Natural killer cell (primary cell): ENCODE results near the gene DGLUCY. TPM values are rescaled to one million over a fixed set of nuclear protein-coding genes. Genes with fewer than 3 reads are reported as not detected.

ENCODE experiments used
- ATAC-seq, 3 donors: fragments of 150-1000 bp in 2 of 3; fragments of 200-7000 bp in 1 of 3; cut with Tn5 transposase; 1 replicate in 1 of 3; 2 replicates in 2 of 3; pipeline ENCODE4 v1.10.0; 2021; ENCODE audit warnings: mild to moderate bottlenecking in 2 of 3, moderate library complexity in 2 of 3
- DNase-seq, 2 donors: peaks; one replicate each; pipeline versions ENCODE4 v3.0.0 to v3.0.0-alpha.2; 2013 to 2021; ENCODE audit warnings: mixed read lengths in 1 of 2
- H3K27ac ChIP-seq: one replicate; pipeline ENCODE4 v1.5.1; 2013; ENCODE audit warnings: mild to moderate bottlenecking, low read length
- H3K27me3 ChIP-seq: one replicate; pipeline ENCODE4 v1.6.1; 2013; ENCODE audit warnings: low read length; ENCODE audit not compliant: control insufficient read depth, insufficient read depth
- H3K36me3 ChIP-seq: one replicate; pipeline ENCODE4 v1.6.1; 2013; ENCODE audit warnings: low read length; ENCODE audit not compliant: control insufficient read depth, insufficient read depth
- H3K4me1 ChIP-seq: one replicate; pipeline ENCODE4 v1.6.1; 2013; ENCODE audit warnings: low read length; ENCODE audit not compliant: control insufficient read depth, insufficient read depth
- H3K4me3 ChIP-seq: one replicate; pipeline ENCODE4 v1.5.1; 2013; ENCODE audit warnings: low read length
- H3K9me3 ChIP-seq: one replicate; pipeline ENCODE4 v1.6.1; 2013; ENCODE audit warnings: low read length; ENCODE audit not compliant: control insufficient read depth, insufficient read depth
- H3K27ac Mint-ChIP-seq, 2 donors: one replicate each; pipeline ENCODE4 v1.8.0; 2022; ENCODE audit warnings: mild to moderate bottlenecking in 2 of 2, mixed read lengths in 2 of 2, moderate library complexity in 1 of 2
- H3K27me3 Mint-ChIP-seq, 2 donors: one replicate each; pipeline ENCODE4 v1.8.0; 2022; ENCODE audit warnings: low read depth in 2 of 2, mixed read lengths in 2 of 2
- H3K36me3 Mint-ChIP-seq: one replicate; pipeline ENCODE4 v1.8.0; 2022; ENCODE audit warnings: mixed read lengths
- H3K4me1 Mint-ChIP-seq, 2 donors: one replicate each; pipeline ENCODE4 v1.8.0; 2022; ENCODE audit warnings: mixed read lengths in 2 of 2
- H3K4me3 Mint-ChIP-seq: one replicate; pipeline ENCODE4 v1.8.0; 2022; ENCODE audit warnings: mild to moderate bottlenecking, moderate library complexity, mixed read lengths
- H3K9me3 Mint-ChIP-seq, 2 donors: one replicate each; pipeline ENCODE4 v1.8.0; 2022; ENCODE audit warnings: mixed read lengths in 2 of 2
- WGBS: methylation state at CpG from one replicate; pipeline ENCODE4 v1.1.7; 2013; ENCODE audit warnings: missing lambda C conversion rate; ENCODE audit not compliant: insufficient coverage; 5-methylcytosine and 5-hydroxymethylcytosine counted together
- intact Hi-C: fragments of 100-400 bp; cut with micrococcal nuclease; formaldehyde crosslinking; loops from one replicate; pipeline ENCODE4 v1.14.2; 2022
- total RNA-seq, 4 donors: library from RNA; stranded (reverse); fragments of 120-200 nt in 1 of 4; gene quantifications; one replicate each; pipeline versions ENCODE4 v1.2.3 to v1.2.4, GENCODE V29; 2013 to 2022
- TF ChIP-seq, protein P1 (sequence below): fragments of 200-600 bp; IDR thresholded peaks from one replicate; pipeline ENCODE4 v1.8.0; 2022; ENCODE audit warnings: antibody characterized with exemption

Gene DGLUCY
- total RNA-seq, 3 donors from 2014 or later (not counting 1 experiment from before 2014, with no cell fraction given), result 108 to 142 (median 110) TPM

GRCh38 chr14:91088585-91089235, 25.2 kb upstream of the DGLUCY start:
- Histone ChIP-seq H3K4me1 (no peaks in the 10 kb centered on the region), H3K9me3 (no peaks in the 10 kb centered on the region), H3K27me3 (no peaks in the 10 kb centered on the region), H3K36me3 (no peaks in the 10 kb centered on the region), H3K4me3 (no peak overlapping the region), H3K27ac (no peak overlapping the region)
- H3K4me1 Mint-ChIP-seq, result no peaks in the 10 kb centered on the region
- peaks cover 0 to 4% of the 10 kb centered on the region in 2 donors for H3K27me3 Mint-ChIP-seq
- H3K4me3 Mint-ChIP-seq, result no peak overlapping the region
- 95% methylated on average over 5 of the region's 5 CpGs for WGBS
- H3K27ac Mint-ChIP-seq, result no peak overlapping the region
- DNase-seq, result no peak
- no peaks in the 10 kb centered on the region for H3K9me3 Mint-ChIP-seq
- ATAC-seq, result no peak
- no peaks in the 10 kb centered on the region for H3K36me3 Mint-ChIP-seq
- TF ChIP-seq, protein P1, sequence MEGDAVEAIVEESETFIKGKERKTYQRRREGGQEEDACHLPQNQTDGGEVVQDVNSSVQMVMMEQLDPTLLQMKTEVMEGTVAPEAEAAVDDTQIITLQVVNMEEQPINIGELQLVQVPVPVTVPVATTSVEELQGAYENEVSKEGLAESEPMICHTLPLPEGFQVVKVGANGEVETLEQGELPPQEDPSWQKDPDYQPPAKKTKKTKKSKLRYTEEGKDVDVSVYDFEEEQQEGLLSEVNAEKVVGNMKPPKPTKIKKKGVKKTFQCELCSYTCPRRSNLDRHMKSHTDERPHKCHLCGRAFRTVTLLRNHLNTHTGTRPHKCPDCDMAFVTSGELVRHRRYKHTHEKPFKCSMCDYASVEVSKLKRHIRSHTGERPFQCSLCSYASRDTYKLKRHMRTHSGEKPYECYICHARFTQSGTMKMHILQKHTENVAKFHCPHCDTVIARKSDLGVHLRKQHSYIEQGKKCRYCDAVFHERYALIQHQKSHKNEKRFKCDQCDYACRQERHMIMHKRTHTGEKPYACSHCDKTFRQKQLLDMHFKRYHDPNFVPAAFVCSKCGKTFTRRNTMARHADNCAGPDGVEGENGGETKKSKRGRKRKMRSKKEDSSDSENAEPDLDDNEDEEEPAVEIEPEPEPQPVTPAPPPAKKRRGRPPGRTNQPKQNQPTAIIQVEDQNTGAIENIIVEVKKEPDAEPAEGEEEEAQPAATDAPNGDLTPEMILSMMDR, result no peak
- intact Hi-C loops, result no loop called here

GRCh38 chr14:91089958-91090535, 23.8 kb upstream of the DGLUCY start:
- intact Hi-C loops, result no loop called here
- TF ChIP-seq, protein P1, result no peak
- no peak overlapping the region for H3K4me3 ChIP-seq
- no peaks in the 10 kb centered on the region for H3K36me3 ChIP-seq
- 85% methylated on average over 7 of the region's 7 CpGs for WGBS
- H3K4me3 Mint-ChIP-seq, result no peak overlapping the region
- no peaks in the 10 kb centered on the region for H3K9me3 ChIP-seq
- no peak overlapping the region for H3K27ac ChIP-seq
- no peaks in the 10 kb centered on the region for H3K4me1 Mint-ChIP-seq
- ATAC-seq (no peak), DNase-seq (no peak)
- no peaks in the 10 kb centered on the region for H3K36me3 Mint-ChIP-seq
- no peaks in the 10 kb centered on the region for H3K4me1 ChIP-seq
- H3K27ac Mint-ChIP-seq, result no peak overlapping the region
- no peaks in the 10 kb centered on the region for H3K9me3 Mint-ChIP-seq
- H3K27me3 Mint-ChIP-seq, result peaks cover 0 to 4% of the 10 kb centered on the region in 2 donors
- H3K27me3 ChIP-seq, result no peaks in the 10 kb centered on the region

GRCh38 chr14:91090743-91091142, 23.1 kb upstream of the DGLUCY start:
- Histone ChIP-seq H3K9me3 (no peaks in the 10 kb centered on the region), H3K4me3 (no peak overlapping the region), H3K27ac (no peak overlapping the region), H3K4me1 (no peaks in the 10 kb centered on the region), H3K27me3 (no peaks in the 10 kb centered on the region), H3K36me3 (no peaks in the 10 kb centered on the region)
- TF ChIP-seq, protein P1, result no peak
- no peak for ATAC-seq
- Mint-ChIP-seq H3K27me3 (peaks cover 0 to 4% of the 10 kb centered on the region in 2 donors), H3K4me1 (no peaks in the 10 kb centered on the region), H3K4me3 (no peak overlapping the region), H3K36me3 (no peaks in the 10 kb centered on the region), H3K27ac (no peak overlapping the region), H3K9me3 (no peaks in the 10 kb centered on the region)
- intact Hi-C loops, result no loop called here
- DNase-seq, result no peak
- WGBS, result no CpG with 5 or more reads among the region's 1 CpG
